HG02973 (cell line): ENCODE data around the gene LYZL2.
"Not testable (repeated sequence)": the region's sequence is repeated elsewhere in the genome, so short reads cannot be mapped to it uniquely, and the experiment has no call there.

Experiments used
- ATAC-seq: cut with Tn5 transposase; IDR thresholded peaks from one replicate; pipeline ENCODE4 v1.9.1; 2021; ENCODE audit warnings: moderate library complexity; ENCODE audit not compliant: unreplicated experiment

The LYZL2 gene

GRCh38 chr10:30596013-30596412 lies 33.5 kb downstream of the LYZL2 start:
- no peak for ATAC-seq

GRCh38 chr10:30594077-30594476 lies 35.5 kb downstream of the LYZL2 start:
- no peak for ATAC-seq

- ATAC-seq = not testable (repeated sequence)
Observed at GRCh38 chr10:30592770-30593169, 36.8 kb downstream of the LYZL2 start.

GRCh38 chr10:30591249-30591670 lies 38.3 kb downstream of the LYZL2 start:
- ATAC-seq = no peak

GRCh38 chr10:30589441-30589840 lies 40.1 kb downstream of the LYZL2 start:
- no peak for ATAC-seq

- peak; percentile 72 for ATAC-seq
Observed at GRCh38 chr10:30587522-30588031, 42.0 kb downstream of the LYZL2 start.

GRCh38 chr10:30586828-30587227 lies 42.7 kb downstream of the LYZL2 start:
- ATAC-seq = no peak

GRCh38 chr10:30583778-30584415 lies 45.7 kb downstream of the LYZL2 start:
- ATAC-seq = peak; percentile 48

GRCh38 chr10:30581779-30582380 lies 47.7 kb downstream of the LYZL2 start:
- ATAC-seq = no peak

- ATAC-seq = no peak
Observed at GRCh38 chr10:30580676-30581075, 48.9 kb downstream of the LYZL2 start.

- no peak for ATAC-seq
Observed at GRCh38 chr10:30580241-30580640, 49.3 kb downstream of the LYZL2 start.

GRCh38 chr10:30579574-30579973 lies 50.0 kb downstream of the LYZL2 start:
- ATAC-seq = no peak

GRCh38 chr10:30577048-30577447 lies 52.5 kb downstream of the LYZL2 start:
- no peak for ATAC-seq

GRCh38 chr10:30576641-30577040 lies 52.9 kb downstream of the LYZL2 start:
- ATAC-seq = no peak

- ATAC-seq = no peak
Observed at GRCh38 chr10:30574432-30574796, 55.1 kb downstream of the LYZL2 start.

- no peak for ATAC-seq
Observed at GRCh38 chr10:30573721-30574431, 55.7 kb downstream of the LYZL2 start.

- ATAC-seq = no peak
Observed at GRCh38 chr10:30565449-30565848, 64.1 kb downstream of the LYZL2 start.

GRCh38 chr10:30562787-30563186 lies 66.8 kb downstream of the LYZL2 start:
- ATAC-seq = no peak
